Prostate gland (tissue), 2 donors: ENCODE results near the gene KRT2.

Experiments
- POLR2A ChIP-seq: fragments of 450-650 bp; IDR thresholded peaks from one replicate; pipeline ENCODE4 v1.6.1; 2016; ENCODE audit warnings: antibody characterized with exemption, mild to moderate bottlenecking
- POLR2AphosphoS5 ChIP-seq: sonication (generic); formaldehyde crosslinking; IDR thresholded peaks from one replicate; pipeline ENCODE4 v1.6.1; 2017; ENCODE audit warnings: antibody characterized with exemption
- TF ChIP-seq, protein P1 (sequence below), 4 experiments: fragments of 200-600 bp in 2 of 4; fragments of 450-650 bp in 2 of 4; sonication (generic) in 2 of 4; IDR thresholded peaks; 1 replicate in 3 of 4; 2 replicates in 1 of 4; pipeline ENCODE4 v1.5.1; 2016 to 2019; ENCODE audit warnings: antibody characterized with exemption in 4 of 4, mild to moderate bottlenecking in 2 of 4, moderate library complexity in 2 of 4

- TF ChIP-seq POLR2A (no peak), POLR2AphosphoS5 (no peak)
- TF ChIP-seq, protein P1, sequence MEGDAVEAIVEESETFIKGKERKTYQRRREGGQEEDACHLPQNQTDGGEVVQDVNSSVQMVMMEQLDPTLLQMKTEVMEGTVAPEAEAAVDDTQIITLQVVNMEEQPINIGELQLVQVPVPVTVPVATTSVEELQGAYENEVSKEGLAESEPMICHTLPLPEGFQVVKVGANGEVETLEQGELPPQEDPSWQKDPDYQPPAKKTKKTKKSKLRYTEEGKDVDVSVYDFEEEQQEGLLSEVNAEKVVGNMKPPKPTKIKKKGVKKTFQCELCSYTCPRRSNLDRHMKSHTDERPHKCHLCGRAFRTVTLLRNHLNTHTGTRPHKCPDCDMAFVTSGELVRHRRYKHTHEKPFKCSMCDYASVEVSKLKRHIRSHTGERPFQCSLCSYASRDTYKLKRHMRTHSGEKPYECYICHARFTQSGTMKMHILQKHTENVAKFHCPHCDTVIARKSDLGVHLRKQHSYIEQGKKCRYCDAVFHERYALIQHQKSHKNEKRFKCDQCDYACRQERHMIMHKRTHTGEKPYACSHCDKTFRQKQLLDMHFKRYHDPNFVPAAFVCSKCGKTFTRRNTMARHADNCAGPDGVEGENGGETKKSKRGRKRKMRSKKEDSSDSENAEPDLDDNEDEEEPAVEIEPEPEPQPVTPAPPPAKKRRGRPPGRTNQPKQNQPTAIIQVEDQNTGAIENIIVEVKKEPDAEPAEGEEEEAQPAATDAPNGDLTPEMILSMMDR (IDR thresholded peaks at IDR 0.05) = no peak
These were observed 29.7 kb downstream of the KRT2 start for GRCh38 chr12:52622349-52622748.
